HG02885 (cell line): ENCODE results near the gene BMPR1A.

ENCODE experiments used
- ATAC-seq: cut with Tn5 transposase; IDR thresholded peaks from one replicate; pipeline ENCODE4 v1.9.1; 2021; ENCODE audit warnings: mild to moderate bottlenecking; ENCODE audit not compliant: unreplicated experiment, poor library complexity

The BMPR1A gene

DNA sequence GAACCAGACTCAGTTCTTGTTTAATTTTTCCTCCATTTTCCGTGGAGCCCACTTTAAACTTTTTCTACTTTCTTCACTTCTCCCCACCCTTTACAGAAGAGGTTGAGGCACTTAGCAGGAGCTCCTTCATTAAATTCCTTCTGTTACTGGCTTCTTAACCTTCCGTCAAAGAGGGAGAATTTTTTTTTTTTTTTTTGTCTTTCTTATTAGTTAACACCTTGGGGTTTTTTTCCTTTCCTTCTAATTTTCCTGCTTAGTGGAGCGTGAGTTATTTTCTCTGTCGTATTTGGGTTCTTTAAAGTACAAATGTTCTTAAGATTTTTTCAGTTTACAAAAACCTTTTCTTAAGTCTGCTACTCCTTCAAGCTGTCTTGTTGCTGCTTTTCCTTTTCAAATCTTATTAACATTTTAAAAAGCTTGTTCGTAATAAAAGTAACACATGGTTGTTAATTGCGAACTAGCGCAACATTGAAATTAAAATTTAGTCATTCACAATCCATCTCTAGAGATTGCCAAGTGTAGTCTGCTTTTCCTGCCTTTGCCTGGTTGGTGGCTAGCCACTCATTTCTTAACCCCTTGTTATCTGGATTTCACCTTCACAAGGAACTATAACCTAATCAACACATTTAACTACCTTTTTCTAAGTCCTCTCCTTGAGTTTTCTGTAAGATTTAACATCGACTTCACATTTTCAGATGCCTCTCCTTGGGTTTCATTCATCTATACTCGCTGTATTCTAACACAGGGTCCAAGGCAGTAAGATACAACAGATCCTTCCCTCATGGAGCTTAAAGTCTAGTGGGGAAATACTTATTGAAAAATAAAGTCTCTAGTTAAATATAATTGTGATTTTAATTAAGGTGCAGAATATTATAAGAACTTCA, 2.0 kb downstream of the BMPR1A start:
- no peak for ATAC-seq

- ATAC-seq = no peak
Observed at GRCh38 chr10:86759073-86759672, 2.8 kb downstream of the BMPR1A start.

GRCh38 chr10:86763404-86763803, 7.0 kb downstream of the BMPR1A start:
- no peak for ATAC-seq

- no peak for ATAC-seq
Observed at GRCh38 chr10:86765548-86765947, 9.1 kb downstream of the BMPR1A start.

DNA sequence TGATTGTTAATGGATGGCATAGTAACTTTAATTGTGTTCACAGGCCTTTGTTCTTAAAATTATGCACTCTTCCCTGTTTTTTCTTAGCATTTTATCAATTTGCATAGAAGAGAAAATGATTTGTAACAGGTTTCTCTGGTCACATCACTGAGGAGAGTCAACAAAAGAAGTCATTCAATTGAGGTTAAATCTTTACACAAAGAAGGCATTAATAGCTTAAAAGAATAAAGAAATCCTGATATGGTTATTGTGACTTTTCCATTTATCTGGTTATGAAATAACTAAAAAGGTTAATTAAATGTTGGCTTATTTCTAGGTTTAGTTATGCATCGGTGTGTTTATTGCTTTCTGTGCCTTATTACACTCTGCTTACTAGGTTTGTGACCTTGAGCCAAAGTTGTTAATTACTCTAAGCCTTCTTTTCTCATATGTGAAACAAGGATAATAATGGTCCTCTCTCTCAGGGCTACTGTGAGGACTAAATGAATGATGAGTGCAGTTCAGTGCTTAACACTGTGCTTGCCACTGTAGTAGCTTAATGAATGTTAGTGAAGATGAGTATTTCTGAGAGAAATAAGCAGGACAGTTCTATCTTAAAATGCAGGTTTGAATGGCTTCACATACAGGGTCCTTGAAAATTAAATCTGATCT, 12.1 kb downstream of the BMPR1A start:
- ATAC-seq = no peak

DNA sequence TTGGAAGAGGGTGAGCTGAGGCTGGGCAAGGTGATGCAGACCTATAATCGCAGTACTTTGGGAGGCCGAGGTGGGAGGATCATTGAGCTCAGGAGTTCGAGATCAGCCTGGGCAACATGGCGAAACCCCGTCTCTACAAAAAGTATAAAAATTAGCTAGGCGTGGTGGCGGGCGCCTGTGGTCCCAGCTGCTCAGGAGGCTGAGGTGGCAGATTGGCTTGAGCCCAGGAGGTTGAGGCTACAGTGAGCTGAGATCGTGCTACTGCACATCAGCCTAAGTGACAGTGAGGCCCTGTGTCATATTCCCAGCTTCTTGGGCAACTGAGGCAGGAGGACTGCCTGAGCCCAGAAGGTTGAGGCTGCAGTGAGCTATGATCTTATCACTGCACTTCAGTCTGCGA, 13.6 kb downstream of the BMPR1A start:
- no peak for ATAC-seq

GRCh38 chr10:86770412-86770960, 14.1 kb downstream of the BMPR1A start:
- no peak for ATAC-seq

- ATAC-seq = no peak
Observed at GRCh38 chr10:86773498-86773897, 17.1 kb downstream of the BMPR1A start.

DNA sequence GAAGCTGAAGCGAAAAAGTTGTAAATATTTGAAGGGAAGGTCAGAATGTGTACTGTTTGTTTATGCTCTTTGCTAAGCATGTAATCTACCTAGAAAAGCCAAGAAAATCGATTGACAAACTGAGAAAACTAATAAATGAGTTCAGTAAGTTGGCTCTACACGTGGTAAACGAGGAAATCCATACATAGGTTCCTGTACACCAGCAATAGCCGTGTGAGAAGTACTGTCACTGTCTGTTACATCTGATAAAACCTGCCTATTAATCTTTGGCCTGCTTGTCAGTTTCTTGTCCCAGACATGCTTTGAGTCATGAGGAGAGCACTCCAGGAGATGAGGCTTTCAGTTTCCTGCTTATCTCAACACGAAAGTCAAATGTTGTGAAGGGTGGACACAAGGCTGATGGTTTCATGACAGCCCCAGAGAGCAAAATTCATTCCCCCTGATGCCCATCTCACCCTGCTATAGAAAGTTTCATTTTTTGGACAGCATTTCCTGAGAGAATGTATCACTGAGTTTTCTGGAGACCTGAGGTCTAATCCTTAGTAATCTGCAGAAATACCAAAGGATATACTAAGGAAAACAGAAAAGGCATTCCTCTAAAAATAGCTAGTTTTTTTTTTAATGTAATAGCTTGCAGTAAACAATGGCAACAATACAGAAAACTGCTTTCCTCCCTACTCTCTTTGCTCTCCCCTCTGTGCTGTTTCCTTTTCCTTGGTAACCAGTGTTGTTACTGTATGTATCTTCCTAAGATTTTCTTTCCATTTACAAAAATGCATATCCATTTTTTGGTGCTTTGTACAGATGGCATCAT, 18.8 kb downstream of the BMPR1A start:
- peak; percentile 86 for ATAC-seq

GRCh38 chr10:86775870-86776180, 19.4 kb downstream of the BMPR1A start:
- ATAC-seq = no peak

GRCh38 chr10:86779220-86780017, 23.0 kb downstream of the BMPR1A start:
- no peak for ATAC-seq

DNA sequence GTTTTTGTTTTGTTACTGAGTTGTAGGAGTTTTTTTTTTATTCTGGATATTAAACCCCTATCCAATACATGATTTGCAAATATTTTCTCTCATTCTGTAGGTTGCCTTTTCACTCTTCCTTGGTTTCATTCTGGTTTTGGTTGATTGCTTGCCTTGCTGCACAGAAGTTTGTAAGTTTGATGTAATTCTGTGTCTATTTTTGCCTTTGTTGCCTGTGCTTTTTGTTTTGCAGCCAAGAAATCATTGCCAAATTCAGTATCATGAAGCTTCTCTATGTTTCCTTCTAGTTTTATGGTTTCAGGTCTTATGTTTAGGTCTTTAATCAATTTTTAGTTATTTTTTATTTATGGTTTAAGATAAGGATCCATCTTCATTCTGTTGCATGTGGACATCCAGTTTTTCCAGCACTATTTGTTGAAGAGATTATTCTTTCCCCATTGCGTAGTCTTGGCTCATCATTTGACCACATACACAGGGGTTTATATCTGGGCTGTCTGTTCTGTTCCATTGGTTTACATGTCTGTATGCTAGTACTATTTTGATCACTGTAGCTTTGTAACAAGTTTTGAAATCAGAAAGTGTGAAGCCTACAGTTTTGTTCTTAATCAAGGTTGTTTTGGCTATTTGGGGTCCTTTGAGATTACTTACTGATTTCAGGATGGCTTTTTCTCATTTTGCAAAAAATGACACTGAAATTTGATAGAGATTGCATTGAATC, 26.4 kb downstream of the BMPR1A start:
- peak; percentile 96 for ATAC-seq

- no peak for ATAC-seq
Observed at GRCh38 chr10:86785037-86785436, 28.6 kb downstream of the BMPR1A start.

DNA sequence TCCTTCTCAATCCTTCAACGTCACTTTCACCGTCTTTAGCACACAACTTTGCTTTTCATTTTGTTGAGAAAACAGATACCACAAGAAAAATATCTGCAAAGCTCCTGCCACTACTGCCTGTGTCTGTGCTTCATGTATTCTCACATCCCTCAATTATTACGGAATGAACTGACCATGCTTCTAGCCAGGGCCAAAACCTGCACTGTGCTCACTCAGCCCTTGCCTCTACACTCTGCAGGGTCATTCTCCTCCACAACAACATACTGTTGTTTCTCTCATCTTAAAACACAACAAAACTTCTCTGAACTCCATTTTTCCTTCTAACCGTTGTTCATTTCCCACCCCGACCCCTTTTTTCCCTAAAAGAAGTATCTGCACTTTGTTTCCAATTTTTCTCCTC, 29.5 kb downstream of the BMPR1A start:
- no peak for ATAC-seq

DNA sequence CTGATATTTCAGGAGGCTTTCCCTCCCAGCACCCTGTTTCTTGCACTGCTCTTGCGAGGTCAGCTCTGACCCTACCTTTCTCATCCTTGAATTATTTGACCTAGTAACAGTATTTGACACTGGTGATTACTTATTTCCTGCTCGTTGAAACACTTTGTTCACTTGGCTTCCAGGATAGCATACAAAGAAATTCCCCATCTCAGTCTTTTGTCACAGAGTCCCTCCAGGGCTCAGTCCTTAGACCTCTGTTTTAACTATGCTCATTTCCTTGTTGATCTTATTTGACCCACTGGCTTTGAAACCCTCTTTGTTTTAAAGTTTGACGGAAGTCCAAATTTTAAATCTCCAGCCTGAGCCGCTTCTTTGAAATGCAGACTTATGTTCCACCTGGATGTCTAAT, 29.9 kb downstream of the BMPR1A start:
- ATAC-seq = no peak

GRCh38 chr10:86790394-86790793, 34.0 kb downstream of the BMPR1A start:
- ATAC-seq = no peak

DNA sequence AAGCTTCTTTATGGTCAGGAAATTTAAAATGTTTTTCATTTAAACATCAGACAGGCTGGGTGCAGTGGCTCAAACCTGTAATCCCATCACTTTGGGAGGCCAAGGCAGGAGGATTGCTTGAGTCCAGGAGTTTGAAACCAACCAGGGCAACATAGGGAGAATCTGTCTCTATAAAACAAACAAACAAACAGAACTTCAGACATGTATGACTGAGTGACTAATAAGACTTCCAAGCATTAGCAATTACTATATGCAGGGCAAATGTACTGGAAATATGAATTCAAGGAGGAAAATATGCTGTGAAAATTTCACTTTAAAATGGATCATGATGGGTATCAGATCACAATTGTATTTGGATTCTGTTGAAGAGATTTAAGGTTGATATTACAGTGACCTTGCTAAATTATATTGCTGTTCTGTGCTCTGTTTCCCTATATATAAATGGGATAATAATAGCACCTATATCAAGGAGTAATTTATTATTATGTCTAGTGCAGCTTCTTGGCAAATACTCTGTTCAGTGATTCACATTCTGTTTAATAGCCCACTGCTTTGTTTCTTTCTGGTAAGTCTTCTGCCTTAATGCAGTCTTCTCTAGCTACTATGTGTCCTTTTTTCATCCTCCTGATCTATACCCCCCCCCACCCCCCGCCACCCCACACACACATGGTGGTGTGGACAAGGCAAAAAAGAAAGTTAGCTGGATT, 36.2 kb downstream of the BMPR1A start:
- ATAC-seq = no peak

- ATAC-seq = no peak
Observed at GRCh38 chr10:86793696-86794095, 37.3 kb downstream of the BMPR1A start.
